Activated CD4-positive, CD25-positive, alpha-beta regulatory T cell treated with anti-CD3 and anti-CD28 coated beads, Interleukin-2, amount 50 U/mL, for 72 hours (primary cell): ENCODE results near the gene UTP20.
"Not testable (repeated sequence)": the region's sequence is repeated elsewhere in the genome, so short reads cannot be mapped to it uniquely, and the experiment has no call there.

ENCODE experiments used
- DNase-seq: peaks from one replicate; pipeline ENCODE4 v3.0.0; 2021

Gene UTP20

DNA sequence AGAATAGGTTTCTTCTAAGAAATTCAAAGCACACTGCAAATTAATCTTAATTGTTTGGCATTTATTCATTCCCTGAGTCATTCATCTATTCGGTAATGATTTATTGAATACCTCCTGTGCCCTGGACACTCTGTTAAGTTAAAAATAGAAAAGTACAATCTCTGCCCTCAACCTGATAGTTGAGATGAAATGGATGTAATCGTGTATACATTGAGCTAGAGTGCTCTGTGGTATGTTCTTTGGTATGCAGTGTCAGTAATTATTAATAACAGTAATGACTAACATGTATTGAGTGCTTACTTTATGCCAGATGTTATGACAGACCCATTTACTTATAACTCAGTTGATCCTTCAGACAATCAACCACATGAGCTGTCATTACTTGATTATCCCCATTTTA lies 47.6 kb downstream of the UTP20 start:
- DNase-seq: no peak

DNA sequence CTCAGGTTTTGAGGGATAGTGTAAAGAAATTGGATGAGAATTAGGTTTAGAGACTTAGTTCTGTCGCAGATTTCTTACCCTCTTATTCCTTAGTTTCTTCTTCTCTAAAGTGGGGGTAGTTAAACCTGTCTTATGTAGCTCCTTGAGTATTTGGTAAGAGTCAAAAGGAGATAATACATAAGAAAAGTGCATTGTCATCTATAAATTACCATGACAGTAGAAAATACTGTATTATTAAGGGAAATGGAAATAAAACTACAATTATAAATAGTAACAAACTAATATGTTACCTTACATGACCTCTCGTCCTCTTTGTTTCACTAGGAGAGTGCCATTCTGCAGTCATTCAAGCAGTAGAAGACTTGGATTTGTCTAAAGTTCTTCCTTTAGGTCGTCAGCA lies 49.0 kb downstream of the UTP20 start:
- no peak for DNase-seq

DNA sequence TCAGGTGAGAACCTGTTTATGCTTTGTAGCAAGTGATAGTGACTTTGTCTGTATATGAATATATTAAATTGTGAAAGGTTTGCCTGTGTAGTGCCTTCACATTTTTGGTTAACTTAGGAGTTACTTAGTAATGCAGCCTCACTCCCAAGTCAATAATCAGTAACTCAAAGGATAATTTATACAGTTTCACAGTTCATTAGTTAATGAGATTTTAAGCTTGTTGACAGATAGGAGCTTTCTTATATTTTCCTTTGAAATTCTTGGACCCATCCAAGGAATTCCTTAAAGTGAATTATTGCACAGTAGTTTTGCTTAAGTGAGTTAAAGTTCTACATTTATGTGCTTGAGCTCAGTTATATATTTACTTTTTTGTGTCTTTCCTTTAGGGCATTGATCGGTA lies 50.7 kb downstream of the UTP20 start:
- no peak for DNase-seq

DNA sequence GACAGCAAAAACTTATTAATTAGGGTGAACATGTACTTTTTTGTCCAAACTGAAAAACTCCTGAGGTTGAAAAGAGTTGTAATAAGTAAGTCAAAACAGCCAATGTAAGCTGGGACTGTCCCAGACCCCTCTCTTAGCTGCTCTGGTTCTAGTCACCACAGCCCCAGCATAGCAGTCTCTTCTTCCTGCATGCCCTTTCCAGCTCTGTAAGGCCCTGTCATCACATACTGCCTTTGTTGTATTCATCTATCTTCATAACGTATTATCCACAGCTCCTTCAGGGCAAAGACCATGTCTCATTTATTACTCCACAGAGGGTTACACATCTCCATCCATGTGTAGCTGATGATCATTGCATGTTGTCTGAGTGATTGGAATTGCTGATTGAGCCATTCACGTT lies 56.5 kb downstream of the UTP20 start:
- DNase-seq: no peak

DNA sequence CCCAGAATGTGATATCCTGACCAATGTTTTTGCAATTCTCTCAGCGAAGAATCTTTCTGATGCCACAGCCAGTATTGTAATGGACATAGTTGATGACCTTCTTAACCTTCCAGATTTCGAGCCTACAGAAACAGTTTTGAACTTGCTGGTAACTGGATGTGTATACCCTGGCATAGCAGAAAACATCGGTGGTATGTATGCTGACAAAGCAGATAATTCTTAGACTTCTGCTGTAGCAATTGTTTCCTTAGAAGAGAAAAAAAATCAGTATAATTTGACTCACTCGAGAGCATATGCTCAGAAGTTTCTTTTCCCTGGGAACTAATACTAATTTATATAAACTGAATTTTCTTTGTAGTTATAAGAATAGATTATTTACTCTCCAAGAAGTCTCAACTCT lies 58.2 kb downstream of the UTP20 start:
- no peak for DNase-seq

DNA sequence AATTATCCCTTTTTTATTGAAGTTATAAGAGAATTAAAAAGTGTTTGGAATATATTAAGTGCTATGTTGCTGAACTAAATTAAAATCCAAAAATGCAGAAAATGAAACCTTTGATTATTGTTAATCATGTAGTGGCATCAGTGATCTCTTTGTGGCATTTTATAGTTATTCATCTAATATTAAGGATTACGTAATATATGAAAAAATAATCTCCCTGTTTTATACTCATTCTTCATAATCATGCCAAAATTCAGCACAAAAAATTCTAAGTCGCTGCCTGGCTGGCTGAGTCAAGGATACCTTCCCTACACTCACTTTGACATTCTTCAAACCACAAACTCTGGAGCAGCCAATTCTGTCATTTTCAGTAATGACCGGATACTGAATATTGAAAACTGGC lies 64.0 kb downstream of the UTP20 start:
- DNase-seq: no peak

DNA sequence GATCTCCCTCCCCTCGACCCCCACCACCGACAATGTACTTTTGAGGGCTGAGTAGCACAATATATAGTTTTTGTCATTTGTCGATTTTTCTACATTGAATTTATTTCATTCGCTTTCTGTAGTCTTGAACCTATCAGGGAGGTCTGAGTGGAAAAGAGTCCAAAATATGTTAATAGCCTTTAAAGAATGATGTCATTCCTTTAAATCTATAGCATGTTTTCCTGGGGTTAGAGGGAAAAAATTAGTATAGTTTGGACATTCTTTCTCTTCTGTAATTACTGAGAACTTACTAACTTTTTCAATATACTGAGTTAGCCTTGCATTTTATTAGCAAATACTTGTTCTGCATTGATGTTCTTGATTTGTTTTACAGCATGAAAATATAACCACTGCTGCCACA lies 71.8 kb downstream of the UTP20 start:
- DNase-seq: no peak

DNA sequence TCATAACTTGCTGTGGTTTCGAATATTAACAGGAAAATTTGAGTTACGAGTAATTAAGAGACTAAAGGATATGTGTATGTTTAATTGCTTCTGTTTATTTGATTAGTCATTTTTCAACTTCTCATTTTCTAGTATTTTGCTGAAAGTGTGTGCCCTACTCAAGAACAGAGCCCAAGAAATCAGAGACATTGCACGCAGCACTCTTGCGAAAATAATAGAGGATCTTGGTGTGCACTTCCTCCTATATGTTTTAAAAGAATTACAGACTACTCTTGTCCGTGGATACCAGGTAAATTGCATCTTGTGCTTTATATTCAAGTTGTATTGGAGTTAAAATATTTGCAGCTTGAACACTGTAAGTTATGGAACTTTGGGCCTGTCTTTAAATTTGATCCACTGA lies 76.9 kb downstream of the UTP20 start:
- no peak for DNase-seq

DNA sequence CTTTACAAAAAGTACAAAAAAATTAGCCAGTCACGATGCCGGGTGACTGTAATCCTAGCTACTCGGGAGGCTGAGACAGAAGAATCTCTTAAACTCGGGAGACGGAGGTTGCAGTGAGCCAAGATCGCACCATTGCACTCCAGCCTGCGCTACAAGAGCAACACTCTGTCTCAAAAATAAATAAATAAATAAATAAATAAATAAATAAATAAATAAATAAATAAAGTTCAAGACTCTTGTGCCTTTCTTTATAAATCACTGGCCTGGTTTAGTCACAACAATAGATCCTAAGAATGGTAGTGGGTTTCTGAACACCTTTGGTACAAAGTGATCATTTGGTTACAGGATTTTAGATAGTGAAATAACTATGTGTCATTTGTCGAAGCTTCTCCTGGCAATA lies 81.5 kb downstream of the UTP20 start:
- no peak for DNase-seq

DNA sequence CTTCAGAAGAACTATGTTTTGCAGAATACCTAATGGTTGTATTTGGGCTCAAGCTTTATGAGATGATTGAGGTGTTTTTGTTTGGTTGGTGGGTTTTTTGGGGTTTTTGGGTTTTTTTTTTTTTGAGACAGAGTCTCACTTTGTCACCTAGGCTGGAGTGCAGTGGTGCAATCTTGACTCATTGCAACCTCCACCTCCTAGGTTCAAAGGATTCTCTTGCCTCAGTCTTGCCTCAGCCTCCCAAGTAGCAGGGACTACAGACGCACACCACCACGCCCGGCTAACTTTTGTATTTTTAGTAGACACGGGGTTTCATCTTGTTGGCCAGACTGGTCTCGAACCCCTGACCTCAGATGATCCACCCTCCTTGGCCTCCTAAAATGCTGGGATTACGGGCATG lies 88.1 kb downstream of the UTP20 start:
- no peak for DNase-seq

DNA sequence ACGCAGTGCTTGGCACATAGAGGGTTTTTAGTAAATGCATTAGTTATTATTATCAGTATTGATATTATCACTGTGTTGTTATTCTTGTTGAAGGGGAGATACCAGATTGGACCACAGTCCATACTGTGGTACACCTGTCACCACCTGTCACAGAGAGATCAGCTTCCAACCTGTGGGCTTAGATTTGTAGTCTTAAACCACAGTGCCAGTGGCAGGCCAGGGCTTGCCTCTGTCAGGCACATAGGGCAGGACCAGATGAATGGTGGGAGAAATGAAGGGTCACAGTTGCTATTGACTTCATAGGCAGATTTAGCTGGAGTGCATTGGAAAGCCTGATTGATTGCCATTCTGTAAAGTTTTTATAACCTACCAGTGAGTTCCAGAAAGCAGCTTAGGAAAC lies 92.5 kb downstream of the UTP20 start:
- DNase-seq: no peak

DNA sequence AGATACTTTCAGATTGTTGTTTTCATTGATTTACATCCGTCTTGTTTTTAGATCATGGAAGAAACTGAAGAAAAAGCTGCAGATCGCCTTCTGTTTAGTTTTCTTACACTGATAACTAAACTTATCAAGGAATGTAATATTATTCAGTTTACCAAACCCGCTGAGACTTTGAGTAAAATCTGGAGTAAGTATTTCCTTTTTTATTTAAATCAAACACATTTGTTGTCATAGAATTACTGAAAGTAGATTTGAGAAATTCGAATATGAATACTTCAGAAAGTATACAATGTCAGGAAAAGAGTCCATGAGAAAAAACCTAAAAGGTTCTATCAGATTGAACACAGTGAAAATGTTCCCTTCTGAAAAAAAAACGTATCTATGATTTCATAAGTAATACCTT lies 95.7 kb downstream of the UTP20 start:
- no peak for DNase-seq

DNA sequence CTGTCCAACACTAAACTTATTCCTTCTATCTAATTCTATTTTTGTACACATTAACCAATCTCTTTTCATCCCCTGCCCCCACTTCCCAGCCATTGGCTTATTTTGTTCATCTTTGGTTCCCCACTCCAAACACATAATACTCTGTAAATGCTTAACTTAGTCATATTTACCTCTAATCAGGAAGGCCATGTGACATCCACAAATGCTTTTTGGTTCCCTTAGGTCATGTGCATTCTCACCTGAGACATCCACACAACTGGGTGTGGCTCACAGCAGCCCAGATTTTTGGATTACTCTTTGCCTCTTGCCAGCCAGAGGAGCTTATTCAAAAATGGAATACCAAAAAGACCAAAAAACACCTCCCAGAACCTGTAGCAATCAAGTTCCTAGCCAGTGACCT lies 99.2 kb downstream of the UTP20 start:
- no peak for DNase-seq

DNA sequence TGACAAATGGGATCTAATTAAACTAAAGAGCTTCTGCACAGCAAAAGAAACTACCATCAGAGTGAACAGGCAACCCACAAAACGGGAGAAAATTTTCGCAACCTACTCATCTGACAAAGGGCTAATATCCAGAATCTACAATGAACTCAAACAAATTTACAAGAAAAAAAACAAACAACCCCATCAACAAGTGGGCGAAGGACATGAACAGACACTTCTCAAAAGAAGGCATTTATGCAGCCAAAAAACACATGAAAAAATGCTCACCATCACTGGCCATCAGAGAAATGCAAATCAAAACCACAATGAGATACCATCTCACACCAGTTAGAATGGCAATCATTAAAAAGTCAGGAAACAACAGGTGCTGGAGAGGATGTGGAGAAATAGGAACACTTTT lies 111.3 kb downstream of the UTP20 start:
- not testable (repeated sequence) for DNase-seq

DNA sequence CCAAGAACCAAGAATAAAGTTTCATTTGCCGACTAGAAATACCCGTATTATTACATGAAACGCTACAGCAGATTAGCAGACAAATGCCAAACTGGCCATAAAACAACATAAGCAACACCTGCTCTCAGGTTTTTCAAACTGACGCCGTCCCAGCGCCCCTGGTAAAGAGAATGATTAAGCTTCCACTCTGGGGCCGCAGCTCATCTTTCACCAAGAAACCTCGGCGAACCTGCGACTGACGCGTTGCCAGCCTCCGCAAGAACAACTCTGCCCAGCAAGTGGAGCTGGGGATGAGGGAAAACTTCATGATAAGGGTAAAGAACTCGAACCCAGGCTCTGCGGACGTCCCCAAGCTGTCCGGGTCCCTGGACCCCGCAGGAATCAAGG lies 127.1 kb downstream of the UTP20 start:
- no peak for DNase-seq

DNA sequence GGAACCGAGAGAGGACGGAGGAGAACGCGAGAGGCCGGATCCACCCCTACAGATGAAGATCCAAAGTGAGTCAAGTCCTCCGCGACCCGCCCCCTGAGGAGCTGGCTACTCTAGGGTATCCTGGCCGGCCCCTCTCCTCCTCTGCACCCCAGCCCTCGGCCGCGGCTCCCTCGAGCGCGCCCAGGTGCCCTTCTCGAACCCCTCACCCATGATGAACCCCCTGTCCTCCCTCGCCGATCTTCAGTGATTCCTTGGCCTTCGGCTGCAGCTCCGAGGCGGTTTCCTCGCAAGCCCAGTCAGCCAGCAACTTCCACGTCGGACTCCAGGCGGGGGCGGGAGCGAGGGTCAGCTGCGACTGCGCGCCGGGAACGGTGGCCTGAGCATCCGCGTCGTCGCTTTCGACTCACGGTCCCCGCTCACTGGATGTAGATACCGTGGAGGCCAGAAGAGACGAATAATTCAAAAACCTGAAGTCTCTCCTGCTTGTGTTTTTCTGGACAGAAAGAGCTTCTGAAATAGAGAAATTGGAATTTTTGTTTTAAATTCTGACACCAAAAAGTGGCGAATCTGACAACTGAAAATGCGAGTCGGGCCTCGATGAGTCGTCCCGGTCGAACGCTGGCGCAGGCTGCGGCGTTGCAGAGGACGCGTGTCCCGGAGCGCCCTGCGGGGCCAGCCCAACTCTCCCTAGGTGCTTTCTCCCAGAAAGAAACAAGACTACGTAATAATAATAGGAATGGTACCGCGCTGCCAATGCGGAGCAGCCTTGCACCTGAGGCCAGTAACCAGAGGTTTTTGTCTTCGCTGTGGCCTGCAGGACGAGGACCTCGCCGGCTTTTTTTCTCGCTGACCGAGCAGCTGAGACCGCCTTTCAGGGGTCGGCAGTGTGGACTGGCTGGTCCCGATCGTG lies 127.8 kb downstream of the UTP20 start, which contains the start of gene ARL1:
Gene ARL1 (minus strand): TSS at position 337 of the 910 bp plus-strand sequence. CDS start 127 bp downstream, at position 210.
- DNase-seq: peak; percentile 81

DNA sequence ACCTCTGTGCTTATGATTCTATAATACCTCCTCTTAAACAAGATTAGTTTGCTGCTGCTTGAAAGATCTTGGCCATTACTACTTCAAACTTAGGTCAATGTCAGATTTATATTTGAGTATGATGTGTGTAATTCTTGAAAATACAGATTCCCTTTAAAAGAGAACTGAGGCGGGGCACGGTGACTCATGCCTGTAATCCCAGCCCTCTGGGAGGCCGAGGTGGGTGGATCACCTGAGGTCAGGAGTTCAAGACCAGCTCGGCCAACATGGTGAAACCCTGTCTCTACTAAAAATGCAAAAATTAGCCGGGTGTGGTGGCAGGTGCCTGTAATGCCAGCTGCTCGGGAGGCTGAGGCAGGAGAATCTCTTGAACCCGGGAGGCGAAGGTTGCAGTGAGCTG lies 130.3 kb downstream of the UTP20 start:
- DNase-seq: not testable (repeated sequence)

DNA sequence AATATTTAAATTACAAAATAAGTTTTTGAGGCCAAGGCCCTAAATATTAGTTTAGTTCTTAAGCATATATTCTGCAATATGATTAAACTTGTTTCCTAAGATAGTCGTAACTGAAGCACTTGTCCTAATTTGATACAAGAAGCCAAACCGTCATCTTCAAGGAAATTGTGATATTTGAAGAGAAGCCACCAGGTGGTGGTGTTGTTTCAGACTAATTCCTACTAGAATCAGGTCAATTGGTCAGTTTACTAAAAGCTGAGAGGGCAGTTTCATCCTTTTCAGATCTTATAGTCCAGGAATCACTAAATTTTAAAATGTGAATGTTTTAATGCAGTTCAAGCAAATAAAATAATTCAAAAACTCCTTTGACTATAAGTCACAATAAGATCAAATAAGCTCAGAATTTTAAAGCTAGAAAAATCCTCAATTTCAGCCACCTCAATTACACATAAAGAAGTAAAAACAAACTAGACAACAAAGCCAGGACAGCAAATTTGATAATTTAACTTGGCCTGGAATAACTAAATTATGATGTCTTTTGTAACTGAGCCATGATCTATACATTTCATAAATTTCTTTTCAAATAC lies 134.7 kb downstream of the UTP20 start:
- DNase-seq: no peak

DNA sequence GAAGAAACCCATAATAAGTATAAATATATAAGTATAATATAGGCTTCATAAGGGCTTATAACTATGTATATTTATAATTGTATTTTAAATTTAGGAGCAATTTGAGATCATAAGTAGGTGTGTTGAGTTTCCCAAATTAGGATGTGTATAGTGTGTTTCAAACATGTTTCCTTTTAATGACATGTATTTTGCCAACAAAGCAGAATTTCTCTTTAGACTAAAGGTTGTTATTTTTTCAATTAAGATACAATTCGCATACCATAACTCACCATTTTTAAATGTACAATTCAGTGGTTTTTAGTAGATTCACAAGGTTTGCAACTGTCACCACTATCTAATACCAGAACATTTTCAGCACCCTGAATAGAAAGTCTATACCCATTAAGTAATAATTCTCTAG lies 135.3 kb downstream of the UTP20 start:
- no peak for DNase-seq

DNA sequence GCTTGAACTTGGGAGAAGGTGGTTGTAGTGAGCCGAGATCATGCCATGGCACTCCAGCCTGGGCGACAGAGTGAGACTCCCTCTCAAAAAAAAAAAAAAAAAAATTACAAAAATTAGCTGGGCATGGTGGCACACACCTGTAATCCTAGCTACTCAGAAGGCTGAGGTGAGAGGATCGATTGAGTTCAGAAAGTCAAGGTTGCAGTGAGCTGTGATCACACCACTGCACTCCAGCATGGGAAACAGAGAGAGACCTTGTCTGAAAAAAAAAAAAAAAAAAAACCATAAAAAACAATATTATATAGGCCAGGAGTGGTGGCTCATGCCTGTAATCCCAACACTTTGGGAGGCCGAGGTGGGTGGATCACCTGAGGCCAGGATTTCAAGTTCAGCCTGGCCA lies 142.2 kb downstream of the UTP20 start:
- not testable (repeated sequence) for DNase-seq

DNA sequence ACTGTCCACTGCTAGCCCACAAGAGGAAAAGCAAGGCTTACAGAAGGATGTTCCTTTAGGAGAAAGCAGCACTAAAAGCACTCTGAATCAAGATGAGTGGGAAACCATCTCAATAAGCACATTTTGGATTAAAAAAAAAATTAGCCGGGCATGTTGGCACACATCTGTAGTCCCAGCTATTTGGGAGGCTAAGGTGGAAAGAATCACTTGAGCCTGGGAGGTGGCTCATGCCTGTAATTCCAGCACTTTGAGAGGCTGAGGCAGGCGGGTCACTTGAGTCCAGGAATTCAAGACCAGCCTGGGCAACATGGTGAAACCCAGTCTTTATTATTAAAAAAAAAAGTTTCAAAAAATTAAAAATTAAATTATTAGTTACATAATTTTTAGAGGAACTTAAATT lies 144.7 kb downstream of the UTP20 start:
- DNase-seq: no peak

DNA sequence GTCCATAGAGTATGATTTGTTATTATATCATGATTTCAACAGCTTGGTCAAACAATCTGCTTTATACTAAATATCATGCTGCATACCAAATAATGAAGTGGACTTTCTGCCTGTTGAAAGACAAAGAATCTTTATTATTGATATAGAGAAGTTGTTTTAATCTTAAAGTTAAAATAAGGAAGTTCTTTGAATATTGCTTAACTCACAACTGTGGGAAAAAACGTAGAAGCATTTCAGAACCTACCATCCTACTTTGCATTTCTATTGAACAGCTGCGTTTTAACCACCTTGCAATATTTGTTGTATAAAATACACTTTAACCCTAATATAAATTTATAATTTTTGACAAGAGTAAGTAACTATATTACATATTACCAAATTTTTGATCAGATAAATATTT lies 150.6 kb downstream of the UTP20 start:
- no peak for DNase-seq

DNA sequence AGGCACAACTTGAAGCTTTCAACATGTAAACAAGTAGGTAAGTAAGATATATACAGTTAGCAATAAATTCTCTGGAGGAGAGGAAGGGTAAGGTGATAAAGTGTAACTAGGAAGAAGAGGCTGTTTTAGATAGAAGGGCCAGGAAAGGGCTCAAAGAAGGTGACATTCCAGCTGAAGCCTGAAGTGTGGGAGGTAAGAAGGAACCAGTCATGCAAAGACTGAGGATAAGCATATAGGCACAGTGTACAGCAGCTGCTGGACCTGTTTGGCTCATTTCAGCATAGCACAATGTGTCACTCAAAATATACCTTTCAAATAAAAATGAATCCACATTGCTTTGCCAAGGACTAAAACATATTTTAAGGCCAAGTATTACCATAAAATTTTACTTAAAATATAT lies 156.2 kb downstream of the UTP20 start:
- DNase-seq: no peak
